ENCODE results near the gene CAVIN4. TPM values are rescaled to one million over a fixed set of nuclear protein-coding genes. Genes with fewer than 3 reads are reported as not detected.
A peak's percentile ranks its signal among the peaks of the same experiment; 100 is the strongest.

Gene CAVIN4
- total and polyA plus RNA-seq, 2 of the 13 experiments (the other 11 are each of a cell fraction or from before 2014, with no cell fraction given), result 0.54 to 1.00 TPM

DNA sequence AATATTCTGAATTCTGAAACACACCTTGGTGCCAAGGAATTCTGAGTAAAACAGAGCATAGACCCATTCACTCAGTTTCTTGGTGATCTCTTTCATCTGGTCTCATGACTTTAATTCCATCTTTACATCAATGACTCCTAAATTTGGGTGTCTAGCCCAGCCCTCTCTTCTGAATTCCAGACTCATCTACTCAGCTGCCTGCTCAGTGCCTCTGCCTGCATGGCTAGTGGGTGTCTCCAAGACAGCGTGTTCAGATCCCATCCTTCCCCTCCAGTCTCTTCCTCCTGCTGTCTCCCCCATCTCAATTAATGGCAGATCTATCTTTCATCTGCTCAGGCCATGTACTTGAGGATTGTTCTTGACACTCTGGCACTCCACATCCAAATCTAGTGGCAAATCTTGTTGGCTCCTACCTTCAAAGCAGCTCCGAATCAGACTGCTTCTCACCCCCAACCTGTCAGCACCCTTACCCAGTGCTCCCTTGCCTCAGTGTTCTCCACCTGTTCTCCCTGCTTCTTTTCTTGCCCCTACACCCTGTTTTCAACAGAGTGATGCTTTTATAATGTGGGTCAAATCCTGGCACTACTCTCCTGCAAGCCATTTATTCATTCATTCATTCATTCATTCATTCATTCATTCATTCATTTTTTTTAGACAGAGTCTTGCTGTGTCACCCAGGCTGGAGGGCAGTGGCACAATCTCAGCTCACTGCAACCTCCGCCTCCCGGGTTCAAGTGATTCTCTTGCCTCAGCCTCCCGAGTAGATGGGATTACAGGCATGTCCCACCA is 5.3 kb downstream of the CAVIN4 start:
- H3K4me2 ChIP-seq (ENCODE audit: low read depth, low read length), result no peak overlapping the region
- H4K20me1 ChIP-seq (ENCODE audit: insufficient read depth, low read length), result no peaks in the 10 kb centered on the region
- intact Hi-C loops (cut with micrococcal nuclease; ENCODE audit: unreplicated experiment) (no loop called here), in situ Hi-C loops (cut with HindIII; ENCODE audit: extremely low pct_ligation_motif_present, low pct_unique_long_range_greater_than_20kb) (loop anchor here (25.0 kb wide), 2 partner anchors 546 to 1421 kb away; no protein-coding TSS in a partner anchor)
- FAIRE-seq (no peak), DNase-seq (ENCODE audit: low spot score) (no peak), ATAC-seq (no peak)
- ChIA-PET CTCF (ENCODE audit: low intra/inter-chr PET ratio, low total read pairs) (no interaction called here), POLR2A (no interaction called here)
- H3K9ac ChIP-seq (ENCODE audit: insufficient read depth, low read depth, low read length), result no peak overlapping the region
- WGBS (ENCODE audit: low lambda C conversion rate), result 68% methylated on average over 5 of the region's 5 CpGs
- H3K9me3 ChIP-seq (ENCODE audit: low read length), result no peaks in the 10 kb centered on the region
- H3K4me3 ChIP-seq (replicated peaks in 1 of 3; ENCODE audit: insufficient read depth in 1 of 3, low read depth in 2 of 3, low read length in 3 of 3), result no peak overlapping the region
- no peak overlapping the region for H2AFZ ChIP-seq (ENCODE audit: low read length)
- no peaks in the 10 kb centered on the region for H3K27me3 ChIP-seq (ENCODE audit: control insufficient read depth in 1 of 2, insufficient read depth in 2 of 2, low read length in 2 of 2)
- no peaks in the 10 kb centered on the region for H3K36me3 ChIP-seq (replicated peaks in 1 of 2; ENCODE audit: control insufficient read depth in 1 of 2, insufficient read depth in 2 of 2, low read length in 2 of 2)
- peaks cover 10% of the 10 kb centered on the region; the same call in 1 of the 2 replicates for H3K4me1 ChIP-seq (ENCODE audit: insufficient read depth, low read length)
- no peak overlapping the region for H3K27ac ChIP-seq (ENCODE audit: extremely low read length, insufficient read depth, low read length)
- TF ChIP-seq ZNF24 (IDR thresholded peaks at IDR 0.05) (peak; percentile 73), NCOA2 (CRISPR knock-in tag; IDR thresholded peaks at IDR 0.05) (no peak)
- BruUV-seq (replicated peaks), result no TSS peak
- no peaks in the 10 kb centered on the region for H3K79me2 ChIP-seq (ENCODE audit: insufficient read depth, low read length)

DNA sequence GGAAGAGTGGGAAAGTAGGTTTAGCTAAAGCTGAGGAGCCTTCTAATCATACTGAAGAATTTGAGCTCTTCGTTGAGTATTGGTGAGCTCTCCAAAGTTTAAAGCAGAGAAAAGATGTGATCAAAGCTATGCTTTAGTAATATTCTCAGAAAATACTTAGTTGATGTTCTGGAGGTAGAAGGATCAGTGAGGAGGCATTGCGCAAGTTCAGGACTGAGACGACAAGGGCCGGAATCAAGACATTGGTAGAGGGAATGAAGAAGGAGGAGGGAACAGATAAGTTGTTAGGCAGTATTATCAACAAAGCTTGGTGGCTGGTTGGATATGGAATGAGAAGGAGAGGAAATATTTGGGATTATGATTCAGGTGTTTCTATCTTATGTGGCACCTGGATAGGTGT is 7.1 kb downstream of the CAVIN4 start:
- BruUV-seq (replicated peaks), result no TSS peak
- Histone ChIP-seq H3K4me3 (replicated peaks in 1 of 3; ENCODE audit: insufficient read depth in 1 of 3, low read depth in 2 of 3, low read length in 3 of 3) (no peak overlapping the region), H3K27me3 (ENCODE audit: control insufficient read depth in 1 of 2, insufficient read depth in 2 of 2, low read length in 2 of 2) (no peaks in the 10 kb centered on the region), H3K4me1 (ENCODE audit: insufficient read depth, low read length) (peaks cover 10% of the 10 kb centered on the region; the same call in 1 of the 2 replicates), H3K79me2 (ENCODE audit: insufficient read depth, low read length) (no peaks in the 10 kb centered on the region), H2AFZ (ENCODE audit: low read length) (no peak overlapping the region), H3K27ac (ENCODE audit: extremely low read length, insufficient read depth, low read length) (no peak overlapping the region), H3K4me2 (ENCODE audit: low read depth, low read length) (no peak overlapping the region), H4K20me1 (ENCODE audit: insufficient read depth, low read length) (no peaks in the 10 kb centered on the region), H3K9ac (ENCODE audit: insufficient read depth, low read depth, low read length) (no peak overlapping the region), H3K36me3 (replicated peaks in 1 of 2; ENCODE audit: control insufficient read depth in 1 of 2, insufficient read depth in 2 of 2, low read length in 2 of 2) (no peaks in the 10 kb centered on the region), H3K9me3 (ENCODE audit: low read length) (no peaks in the 10 kb centered on the region)
- DNase-seq (ENCODE audit: low spot score) (no peak), ATAC-seq (no peak), FAIRE-seq (no peak)
- WGBS (ENCODE audit: low lambda C conversion rate), result 70% methylated on average over 4 of the region's 4 CpGs
- in situ Hi-C loops (cut with HindIII; ENCODE audit: extremely low pct_ligation_motif_present, low pct_unique_long_range_greater_than_20kb), result loop anchor here (25.0 kb wide), 2 partner anchors 548 to 1423 kb away; no protein-coding TSS in a partner anchor
- POLR2A ChIA-PET, result no interaction called here
- peak; percentile 66 for TF ChIP-seq CEBPB (IDR thresholded peaks at IDR 0.05; ENCODE audit: borderline replicate concordance, low read depth, low read length)
- no peak for TF ChIP-seq HOXA7 (CRISPR knock-in tag; IDR thresholded peaks at IDR 0.05)
- CTCF ChIA-PET (ENCODE audit: low intra/inter-chr PET ratio, low total read pairs), result no interaction called here
- intact Hi-C loops (cut with micrococcal nuclease; ENCODE audit: unreplicated experiment), result no loop called here

Data from HepG2 (cell line).